DND-41 (cell line): ENCODE measurements around the gene CTIF.

ENCODE experiments used
- ATAC-seq: fragments of 200-7000 bp; cut with Tn5 transposase; 3 replicates; pipeline ENCODE4 v1.9.1; 2021; ENCODE audit warnings: low read depth; ENCODE audit not compliant: insufficient read depth
- DNase-seq: peaks from one replicate; pipeline ENCODE4 v3.0.0-alpha.2; 2020
- H2AFZ ChIP-seq: 2 replicates; pipeline ENCODE4 v1.6.0; 2012; ENCODE audit warnings: low read depth, low read length
- H3K27ac ChIP-seq: 2 replicates; pipeline ENCODE4 v1.5.1; 2012; ENCODE audit warnings: low read length, inconsistent platforms
- H3K27me3 ChIP-seq: fragments of 200-600 bp; sonication (generic); 2 replicates; pipeline ENCODE4 v1.6.0; 2012; ENCODE audit warnings: low read length, mild to moderate bottlenecking, inconsistent platforms; ENCODE audit not compliant: insufficient read depth, poor library complexity
- H3K36me3 ChIP-seq: 2 replicates; pipeline ENCODE4 v1.5.1; 2012; ENCODE audit warnings: low read length, inconsistent platforms; ENCODE audit not compliant: insufficient read depth
- H3K4me1 ChIP-seq: 2 replicates; pipeline ENCODE4 v1.5.1; 2012; ENCODE audit warnings: mild to moderate bottlenecking, low read length; ENCODE audit not compliant: insufficient read depth
- H3K4me2 ChIP-seq: 2 replicates; pipeline ENCODE4 v1.6.0; 2012; ENCODE audit warnings: mild to moderate bottlenecking, moderate library complexity, low read length, inconsistent platforms; ENCODE audit not compliant: insufficient read depth
- H3K4me3 ChIP-seq, 2 experiments: fragments of 200-600 bp in 1 of 2; shearing (Covaris generic) in 1 of 2; 2 replicates each; pipeline ENCODE4 v1.5.1; 2012 to 2016; ENCODE audit warnings: inconsistent platforms in 2 of 2, low read length in 2 of 2, mild to moderate bottlenecking in 2 of 2, low read depth in 1 of 2, moderate library complexity in 1 of 2
- H3K79me2 ChIP-seq: 2 replicates; pipeline ENCODE4 v1.6.0; 2012; ENCODE audit warnings: low read length, inconsistent platforms; ENCODE audit not compliant: insufficient read depth
- H3K9ac ChIP-seq: 2 replicates; pipeline ENCODE4 v1.6.0; 2012; ENCODE audit warnings: low read depth, mild to moderate bottlenecking, inconsistent platforms, low read length, moderate library complexity
- H3K9me3 ChIP-seq: 2 replicates; pipeline ENCODE4 v1.5.1; 2012; ENCODE audit warnings: low read length, moderate library complexity, mild to moderate bottlenecking, inconsistent platforms; ENCODE audit not compliant: insufficient read depth, severe bottlenecking
- H4K20me1 ChIP-seq: 2 replicates; pipeline ENCODE4 v1.6.0; 2012; ENCODE audit warnings: low read length; ENCODE audit not compliant: insufficient read depth
- CTCF ChIP-seq: IDR thresholded peaks from 2 replicates; pipeline ENCODE4 v1.5.1; 2012; ENCODE audit warnings: borderline replicate concordance, low read length, moderate library complexity, mild to moderate bottlenecking; ENCODE audit not compliant: poor library complexity, severe bottlenecking; ENCODE audit errors: extremely low read depth
- EZH2 ChIP-seq: IDR thresholded peaks from 3 replicates; pipeline ENCODE4 v1.6.1; 2012; ENCODE audit warnings: borderline replicate concordance, low read depth, mild to moderate bottlenecking, moderate library complexity, low read length, inconsistent platforms; ENCODE audit not compliant: severe bottlenecking

CTIF gene

GRCh38 chr18:48673853-48674721, 135.3 kb downstream of the CTIF start:
- Histone ChIP-seq H3K4me1 (peaks cover 46% of the 10 kb centered on the region), H3K9me3 (peaks cover 9% of the 10 kb centered on the region), H3K4me3 (no peak overlapping the region), H2AFZ (no peak overlapping the region), H3K4me2 (no peak overlapping the region), H3K27me3 (no peaks in the 10 kb centered on the region), H3K36me3 (no peaks in the 10 kb centered on the region), H4K20me1 (no peaks in the 10 kb centered on the region), H3K9ac (no peak overlapping the region), H3K27ac (peak overlapping the region; percentile 51), H3K79me2 (no peaks in the 10 kb centered on the region)
- ATAC-seq (no peak), DNase-seq (no peak)
- peak; percentile 16 for TF ChIP-seq CTCF
- no peak for TF ChIP-seq EZH2

GRCh38 chr18:48674758-48675351, 136.0 kb downstream of the CTIF start:
- TF ChIP-seq EZH2 (no peak), CTCF (no peak)
- H3K9me3 ChIP-seq, result peaks cover 9% of the 10 kb centered on the region
- H4K20me1 ChIP-seq, result no peaks in the 10 kb centered on the region
- peak overlapping the region; percentile 51 for H3K27ac ChIP-seq
- H3K4me3 ChIP-seq, result no peak overlapping the region
- no peaks in the 10 kb centered on the region for H3K27me3 ChIP-seq
- no peak for DNase-seq
- H3K4me2 ChIP-seq, result no peak overlapping the region
- no peaks in the 10 kb centered on the region for H3K36me3 ChIP-seq
- no peak overlapping the region for H2AFZ ChIP-seq
- H3K79me2 ChIP-seq, result no peaks in the 10 kb centered on the region
- H3K9ac ChIP-seq, result no peak overlapping the region
- ATAC-seq, result peak; percentile 3; the same call in 1 of the 3 replicates
- peaks cover 54% of the 10 kb centered on the region for H3K4me1 ChIP-seq

GRCh38 chr18:48675352-48675761, 136.5 kb downstream of the CTIF start:
- Histone ChIP-seq H3K27ac (peak overlapping the region; percentile 51), H3K4me1 (peaks cover 59% of the 10 kb centered on the region), H3K27me3 (no peaks in the 10 kb centered on the region), H3K9ac (no peak overlapping the region), H4K20me1 (no peaks in the 10 kb centered on the region), H3K4me3 (0 out of 4 replicates have a peak overlapping the region, but pooled peaks of 1 of the 2 experiments have one; percentile 28), H3K4me2 (peak overlapping the region; percentile 54), H3K9me3 (peaks cover 9% of the 10 kb centered on the region), H3K36me3 (no peaks in the 10 kb centered on the region), H3K79me2 (no peaks in the 10 kb centered on the region), H2AFZ (peak overlapping the region; percentile 63)
- peak; percentile 97 for TF ChIP-seq CTCF
- no peak for TF ChIP-seq EZH2
- ATAC-seq, result peak; percentile 91
- DNase-seq, result peak; percentile 82
